GM12864 (cell line): Measurements from ENCODE around the gene MYZAP.

Experiments used
- DNase-seq: peaks from one replicate; pipeline ENCODE4 v3.0.0-alpha.2; 2011; ENCODE audit warnings: low read depth
- H3K4me3 ChIP-seq: 2 replicates; pipeline ENCODE4 v1.5.1; 2011; ENCODE audit warnings: mild to moderate bottlenecking, low read depth, low read length, control low read depth
- CTCF ChIP-seq: IDR thresholded peaks from 2 replicates; pipeline ENCODE4 v1.5.1; 2011; ENCODE audit warnings: low read depth, mild to moderate bottlenecking, moderate library complexity, low read length, control low read depth, inconsistent platforms; ENCODE audit errors: missing control alignments

The MYZAP gene

GRCh38 chr15:57655809-57656208 is 64.1 kb downstream of the MYZAP start:
- TF ChIP-seq CTCF: no peak
- H3K4me3 ChIP-seq: no peak overlapping the region
- DNase-seq: no peak

- no peak overlapping the region for H3K4me3 ChIP-seq
Measured at GRCh38 chr15:57656434-57656833, 64.7 kb downstream of the MYZAP start.

GRCh38 chr15:57657619-57658018 is 65.9 kb downstream of the MYZAP start:
- H3K4me3 ChIP-seq: no peak overlapping the region
- TF ChIP-seq CTCF: no peak
- DNase-seq: no peak

More at GRCh38 chr15:57656434-57656833, 64.7 kb downstream of the MYZAP start:
- TF ChIP-seq CTCF: no peak
- no peak for DNase-seq

GRCh38 chr15:57662091-57662744 is 70.5 kb downstream of the MYZAP start:
- no peak for TF ChIP-seq CTCF
- H3K4me3 ChIP-seq: no peak overlapping the region
- DNase-seq: no peak

DNA sequence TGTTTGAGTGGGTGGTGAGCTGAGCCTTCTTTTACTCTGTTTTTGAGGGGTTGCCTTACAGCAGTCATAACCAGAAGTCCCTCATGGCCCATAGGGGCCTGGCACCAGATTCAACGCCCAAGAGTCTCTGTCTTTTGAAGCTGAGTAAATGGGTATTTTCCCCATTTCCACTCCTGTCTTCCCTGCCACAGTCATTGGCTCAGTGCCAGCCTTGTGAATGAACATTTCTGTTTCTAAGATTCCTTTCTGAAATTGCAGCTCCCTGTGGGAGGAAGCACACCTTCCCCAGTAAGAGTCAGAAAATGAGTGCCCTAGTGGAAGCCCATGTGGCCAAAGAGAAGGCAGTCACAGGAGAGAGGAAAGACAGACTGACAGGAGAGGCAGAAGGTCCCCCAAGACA is 71.1 kb downstream of the MYZAP start:
- H3K4me3 ChIP-seq: no peak overlapping the region
- no peak for DNase-seq
- TF ChIP-seq CTCF: no peak

DNA sequence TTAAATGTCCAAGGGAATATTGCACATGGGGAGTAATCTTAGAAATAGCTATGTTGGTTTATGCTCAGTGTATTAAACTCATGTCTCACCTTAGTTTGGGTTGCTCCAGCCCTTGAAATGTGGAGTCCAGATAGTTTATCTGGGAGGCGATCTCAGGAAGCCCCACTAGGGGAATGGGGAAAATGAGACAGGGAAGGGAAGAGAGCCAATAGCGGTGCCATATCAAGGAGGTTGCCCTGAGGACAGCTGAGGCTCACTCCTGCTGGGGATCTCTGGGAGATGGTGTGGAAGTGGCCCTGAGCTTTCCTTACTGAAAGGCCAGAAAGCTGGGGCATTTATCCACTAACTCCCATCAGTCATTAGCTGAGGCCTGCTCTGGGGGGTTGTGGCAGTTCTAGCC is 71.6 kb downstream of the MYZAP start:
- TF ChIP-seq CTCF: no peak
- DNase-seq: no peak
- H3K4me3 ChIP-seq: no peak overlapping the region

GRCh38 chr15:57665194-57665593 is 73.5 kb downstream of the MYZAP start:
- DNase-seq: no peak
- no peak for TF ChIP-seq CTCF
- no peak overlapping the region for H3K4me3 ChIP-seq
